HG03457 (cell line): ENCODE data around the gene TNFRSF18.
"Not testable (repeated sequence)": the region's sequence is repeated elsewhere in the genome, so short reads cannot be mapped to it uniquely, and the experiment has no call there.

ENCODE experiments used
- ATAC-seq: cut with Tn5 transposase; IDR thresholded peaks from one replicate; pipeline ENCODE4 v1.9.1; 2021; ENCODE audit warnings: moderate number of reproducible peaks; ENCODE audit not compliant: unreplicated experiment

Gene TNFRSF18

GRCh38 chr1:1179983-1180861 is 26.2 kb downstream of the TNFRSF18 start:
- ATAC-seq, result no peak

GRCh38 chr1:1179346-1179982 is 26.9 kb downstream of the TNFRSF18 start:
- no peak for ATAC-seq

- ATAC-seq, result no peak
Observed at GRCh38 chr1:1178794-1179331, 27.5 kb downstream of the TNFRSF18 start.

- ATAC-seq, result no peak
Observed at GRCh38 chr1:1177452-1178206, 28.8 kb downstream of the TNFRSF18 start.

- no peak for ATAC-seq
Observed at GRCh38 chr1:1176931-1177330, 29.5 kb downstream of the TNFRSF18 start.

DNA sequence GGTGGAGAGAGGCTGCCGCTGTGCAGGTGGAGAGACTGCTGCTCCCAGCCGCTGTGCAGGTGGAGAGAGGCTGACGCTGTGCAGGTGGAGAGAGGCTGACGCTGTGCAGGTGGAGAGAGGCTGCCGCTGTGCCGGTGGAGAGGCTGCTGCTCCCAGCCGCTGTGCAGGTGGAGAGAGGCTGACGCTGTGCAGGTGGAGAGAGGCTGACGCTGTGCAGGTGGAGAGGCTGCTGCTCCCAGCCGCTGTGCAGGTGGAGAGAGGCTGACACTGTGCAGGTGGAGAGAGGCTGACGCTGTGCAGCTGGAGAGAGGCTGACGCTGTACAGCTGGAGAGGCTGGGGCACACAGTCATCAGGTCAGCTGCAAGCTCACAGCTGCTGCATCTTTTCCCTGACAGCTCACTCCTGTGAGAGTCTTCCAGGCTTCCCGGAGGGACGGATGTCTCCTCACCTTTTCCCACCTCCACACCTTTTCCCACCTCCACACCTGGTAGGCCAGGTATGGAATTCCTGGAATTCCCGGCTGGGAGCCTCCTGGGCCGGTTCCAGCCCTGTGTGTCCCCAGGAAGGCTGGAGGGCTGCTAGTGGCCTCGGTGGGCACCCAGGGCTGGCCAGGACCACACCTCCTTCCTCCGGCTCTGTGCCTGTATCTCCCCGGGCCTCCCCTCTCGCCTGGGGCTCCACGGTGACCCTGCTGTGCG is 30.2 kb downstream of the TNFRSF18 start:
- not testable (repeated sequence) for ATAC-seq

DNA sequence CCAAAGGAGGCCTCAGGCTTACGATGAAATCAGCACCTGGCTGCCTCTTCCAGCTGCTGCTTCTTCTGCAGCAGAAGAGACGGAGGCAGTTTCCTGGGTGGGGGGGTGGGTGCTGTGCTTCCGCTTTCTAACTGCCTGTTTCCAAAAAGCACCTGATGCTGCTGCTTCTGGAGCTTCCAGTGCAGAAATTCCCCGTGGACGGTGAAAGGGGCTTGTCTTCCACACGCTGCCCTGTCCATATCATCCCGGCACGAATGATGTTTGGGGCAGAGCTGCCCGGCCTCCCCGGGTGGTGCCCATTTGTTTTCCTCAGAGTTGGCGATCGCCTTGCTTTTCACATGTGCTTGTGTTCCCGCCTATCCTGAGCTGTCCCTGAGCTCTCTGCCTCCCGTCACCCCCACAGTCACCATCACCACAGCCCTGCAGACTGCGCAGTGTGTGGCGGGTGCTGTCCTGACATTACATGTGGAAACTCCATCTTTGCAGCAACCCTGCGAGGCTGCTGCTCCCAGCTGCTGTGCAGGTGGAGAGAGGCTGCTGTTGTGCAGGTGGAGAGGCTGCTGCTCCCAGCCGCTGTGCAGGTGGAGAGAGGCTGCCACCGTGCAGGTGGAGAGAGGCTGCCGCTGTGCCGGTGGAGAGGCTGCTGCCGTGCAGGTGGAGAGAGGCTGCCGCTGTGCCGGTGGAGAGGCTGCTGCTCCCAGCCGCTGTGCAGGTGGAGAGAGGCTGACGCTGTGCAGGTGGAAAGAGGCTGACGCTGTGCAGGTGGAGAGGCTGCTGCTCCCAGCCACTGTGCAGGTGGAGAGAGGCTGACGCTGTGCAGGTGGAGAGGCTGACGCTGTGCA is 30.9 kb downstream of the TNFRSF18 start:
- ATAC-seq, result no peak

- ATAC-seq, result no peak
Observed at GRCh38 chr1:1173793-1174415, 32.5 kb downstream of the TNFRSF18 start, which contains the start of gene TTLL10. TSS of gene TTLL10 (plus strand) at chr1:1173880. CDS start at chr1:1179216, 5,336 bp downstream.

- no peak for ATAC-seq
Observed at GRCh38 chr1:1173061-1173792, 33.2 kb downstream of the TNFRSF18 start.

DNA sequence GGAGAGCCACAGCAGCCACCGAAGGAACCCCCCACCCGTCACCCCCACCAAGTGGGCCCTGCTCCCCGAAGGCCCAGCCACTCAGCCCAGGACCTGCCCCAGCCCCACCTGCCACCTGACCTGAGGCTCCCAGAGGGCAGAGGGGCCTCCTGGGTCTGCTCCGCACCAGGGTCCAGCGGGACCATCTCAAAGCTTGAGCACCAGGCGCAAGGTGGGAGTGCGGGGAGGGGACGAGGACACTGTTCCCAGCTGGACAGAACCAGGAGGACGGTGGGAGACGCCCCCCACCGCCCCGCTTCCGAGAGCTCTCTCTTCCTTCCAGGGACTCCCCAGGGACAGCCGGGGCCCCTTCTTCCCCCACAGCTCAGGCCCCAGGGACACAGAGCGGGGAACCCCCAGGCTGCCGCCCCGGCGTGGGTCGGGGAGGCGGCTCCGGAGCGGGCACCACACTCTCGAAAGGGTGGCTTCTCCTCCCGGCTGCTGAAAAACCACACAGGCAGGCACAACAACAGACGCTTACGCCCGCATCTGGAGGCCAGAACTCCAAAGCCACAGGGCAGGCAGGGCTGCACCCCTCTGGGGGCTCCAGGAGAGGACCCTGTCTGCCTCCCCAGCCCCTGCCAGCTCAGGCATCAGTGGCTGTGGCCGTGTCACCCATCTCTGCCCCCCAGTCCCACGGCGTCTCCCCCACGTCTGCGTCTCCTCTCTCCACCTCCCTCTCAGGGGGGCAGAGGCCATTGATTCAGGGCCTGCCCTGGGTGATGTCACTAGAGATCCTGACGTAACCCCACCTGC is 34.6 kb downstream of the TNFRSF18 start:
- ATAC-seq, result no peak

- no peak for ATAC-seq
Observed at GRCh38 chr1:1171161-1171545, 35.2 kb downstream of the TNFRSF18 start.

DNA sequence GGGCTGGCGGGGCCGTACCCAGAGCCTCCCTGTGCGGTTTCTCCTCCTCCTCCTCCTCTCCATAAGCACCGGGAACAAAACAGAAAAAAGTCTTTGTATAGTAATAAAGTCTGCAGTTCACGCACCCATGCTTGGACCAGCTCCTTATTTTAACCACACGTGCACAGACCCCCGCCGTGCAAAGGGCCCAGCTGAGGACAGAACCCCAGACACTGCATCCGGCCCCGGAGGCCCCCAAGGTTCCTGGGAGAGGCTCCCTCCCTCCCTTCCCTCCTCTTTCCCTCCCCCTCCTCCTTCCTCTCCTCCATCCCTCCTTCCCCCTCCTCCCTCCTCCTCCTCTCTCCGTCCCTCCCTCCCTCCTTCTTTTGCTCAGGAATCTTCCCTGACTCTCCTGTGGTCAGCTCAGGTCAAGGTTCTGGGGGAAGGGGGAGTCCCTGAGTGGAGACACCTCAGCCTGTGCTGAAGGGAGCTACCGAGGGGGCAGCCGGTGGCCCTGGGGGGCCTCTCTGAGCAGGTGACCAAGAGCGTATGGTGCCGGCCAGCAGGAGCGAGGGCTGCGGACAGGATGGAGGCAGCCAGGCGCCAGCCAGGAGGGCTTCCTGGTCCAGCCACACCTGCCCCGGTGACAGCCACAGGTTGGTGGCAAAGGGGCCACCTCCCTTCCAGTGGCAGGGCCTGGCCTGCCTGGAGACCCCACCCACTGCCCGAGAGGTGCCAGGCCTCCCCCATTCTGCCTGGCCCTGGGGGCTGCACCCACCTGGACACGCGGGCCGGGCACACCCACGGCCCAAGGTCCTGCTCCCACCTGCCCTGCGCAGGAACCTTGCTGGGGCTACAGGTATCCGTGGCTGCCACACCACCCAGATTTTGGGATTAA is 35.9 kb downstream of the TNFRSF18 start:
- ATAC-seq, result no peak

DNA sequence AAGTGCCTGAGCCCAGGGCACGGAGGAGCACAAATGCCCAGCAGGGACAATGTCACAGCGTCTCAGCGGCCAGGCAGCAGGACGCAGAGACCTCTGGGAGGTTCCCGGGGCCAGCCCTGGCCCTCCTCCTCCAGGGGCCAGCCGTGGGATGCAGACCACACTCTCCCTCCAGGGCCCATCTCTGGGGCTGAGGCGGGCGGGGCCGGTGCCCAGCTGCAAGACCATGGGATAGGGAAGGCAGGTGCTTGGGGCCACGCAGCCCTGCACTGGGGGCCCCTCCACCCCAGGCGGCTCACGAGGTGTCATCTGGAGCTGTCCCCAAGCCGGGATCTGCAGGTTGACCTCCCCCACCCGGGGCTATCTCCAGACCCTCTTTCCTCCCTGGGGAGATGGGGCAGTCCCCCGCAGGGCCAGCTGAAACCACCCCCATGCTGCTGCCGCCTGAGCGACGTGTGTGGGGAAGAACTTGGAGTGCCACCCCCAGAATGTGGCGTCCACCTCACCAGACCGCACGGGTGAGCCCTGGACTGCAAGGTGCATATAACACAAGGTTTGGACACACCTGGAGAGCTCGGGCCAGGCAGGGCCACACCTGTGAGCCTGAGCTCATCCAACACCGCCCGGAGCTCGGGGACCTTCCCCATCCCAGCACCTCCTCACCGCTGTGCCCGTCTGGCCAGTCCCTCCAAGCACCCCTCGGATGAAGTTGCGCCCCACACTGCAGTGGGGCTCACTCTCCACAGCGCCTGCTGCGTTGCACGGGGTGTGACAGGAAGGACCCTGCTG is 36.8 kb downstream of the TNFRSF18 start:
- ATAC-seq, result no peak

GRCh38 chr1:1168451-1169411 is 37.7 kb downstream of the TNFRSF18 start:
- no peak for ATAC-seq
